SIG-M5 treated with dmso at 0.1 percent for 504 hours (cell line): ENCODE measurements around the gene CILP2.
A peak's percentile ranks its signal among the peaks of the same experiment; 100 is the strongest.

Source experiments
- DNase-seq: peaks from one replicate; lab custom pipeline; 2025; ENCODE audit not compliant: unreplicated experiment; lab: John Stamatoyannopoulos, UW

The CILP2 gene

GRCh38 chr19:19563348-19563848, 25.3 kb downstream of the CILP2 start:
- DNase-seq = no peak

GRCh38 chr19:19566306-19566705, 28.2 kb downstream of the CILP2 start:
- no peak for DNase-seq

- DNase-seq = no peak
Observed at GRCh38 chr19:19567391-19567790, 29.3 kb downstream of the CILP2 start.

- no peak for DNase-seq
Observed at GRCh38 chr19:19568802-19569756, 31.0 kb downstream of the CILP2 start.

- DNase-seq = no peak
Observed at GRCh38 chr19:19570571-19570970, 32.5 kb downstream of the CILP2 start.

- no peak for DNase-seq
Observed at GRCh38 chr19:19571071-19571786, 33.2 kb downstream of the CILP2 start.

GRCh38 chr19:19575411-19575810, 37.3 kb downstream of the CILP2 start:
- no peak for DNase-seq

GRCh38 chr19:19578252-19578651, 40.2 kb downstream of the CILP2 start:
- no peak for DNase-seq

GRCh38 chr19:19579533-19580361, 41.7 kb downstream of the CILP2 start:
- DNase-seq = no peak

- no peak for DNase-seq
Observed at GRCh38 chr19:19580418-19580817, 42.4 kb downstream of the CILP2 start.

- no peak for DNase-seq
Observed at GRCh38 chr19:19581391-19581790, 43.3 kb downstream of the CILP2 start.

- no peak for DNase-seq
Observed at GRCh38 chr19:19582471-19582870, 44.4 kb downstream of the CILP2 start.

GRCh38 chr19:19584356-19584755, 46.3 kb downstream of the CILP2 start:
- no peak for DNase-seq

- no peak for DNase-seq
Observed at GRCh38 chr19:19587771-19588170, 49.7 kb downstream of the CILP2 start.

- no peak for DNase-seq
Observed at GRCh38 chr19:19588546-19588945, 50.5 kb downstream of the CILP2 start.

- DNase-seq = peak; percentile 91
Observed at GRCh38 chr19:19591133-19591825, 53.2 kb downstream of the CILP2 start.

- no peak for DNase-seq
Observed at GRCh38 chr19:19592690-19593089, 54.6 kb downstream of the CILP2 start.

GRCh38 chr19:19594381-19594780, 56.3 kb downstream of the CILP2 start:
- no peak for DNase-seq

- DNase-seq = peak; percentile 61
Observed at GRCh38 chr19:19595171-19595701, 57.2 kb downstream of the CILP2 start.
